IPS-NIHi11 (cell line): ENCODE measurements around the gene GINS3.

ENCODE experiments used
- DNase-seq: peaks from one replicate; pipeline ENCODE4 v3.0.0; 2012; ENCODE audit warnings: mixed read lengths, low spot score

The GINS3 gene

DNA sequence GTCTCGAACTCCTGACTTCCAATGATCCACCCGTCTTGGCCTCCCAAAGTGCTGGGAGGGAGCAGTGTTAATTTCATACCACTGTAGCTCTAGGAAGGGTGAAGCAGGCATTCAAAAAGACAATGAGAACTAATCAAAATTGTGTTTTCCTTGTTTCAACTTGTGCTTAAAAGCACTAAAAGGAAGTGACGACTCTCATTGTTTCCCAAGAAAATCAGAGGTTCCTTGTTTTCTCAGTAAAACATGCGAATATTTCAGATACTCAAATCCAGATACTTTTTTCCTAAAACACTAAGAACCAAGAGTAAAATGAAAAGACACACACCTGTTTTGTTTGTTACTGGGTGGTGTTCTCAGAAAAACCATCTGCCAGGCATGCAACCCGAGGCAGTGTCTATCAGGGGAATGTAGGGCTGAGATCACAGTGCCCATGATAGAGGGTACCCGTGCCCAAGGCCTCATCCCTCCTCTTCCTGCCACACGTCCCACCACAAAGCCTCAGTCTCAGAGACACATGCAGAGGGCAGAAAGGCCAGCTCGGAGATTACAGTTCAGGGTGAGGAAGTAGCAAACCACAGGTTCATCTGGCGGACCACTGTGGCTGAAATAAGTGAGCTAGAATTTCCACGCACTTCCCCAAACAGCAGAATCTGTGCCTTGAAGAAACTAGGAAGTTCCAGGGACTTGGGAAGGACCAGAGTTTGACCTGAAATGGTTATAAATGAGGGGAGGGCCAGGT, 33.7 kb downstream of the GINS3 start:
- no peak for DNase-seq

DNA sequence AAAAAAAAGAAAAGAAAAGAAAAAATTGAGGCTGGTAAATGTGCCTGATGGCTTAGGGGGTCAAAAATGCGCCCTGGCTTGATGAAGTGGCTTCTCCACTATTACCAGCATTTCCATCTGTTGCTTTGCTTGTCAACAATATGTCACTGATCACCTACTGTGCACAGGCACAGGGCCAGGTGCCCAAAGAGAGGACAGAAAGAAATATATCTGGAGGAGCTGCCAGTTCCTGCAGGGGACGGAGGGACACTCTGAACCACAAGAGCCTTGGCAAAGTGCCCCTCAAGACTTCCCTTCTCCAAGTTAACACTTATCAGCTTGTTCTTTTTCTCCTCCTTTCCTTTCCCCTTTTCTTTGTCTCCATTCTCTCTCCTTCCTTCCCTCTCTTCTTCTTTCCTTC, 34.7 kb downstream of the GINS3 start:
- no peak for DNase-seq

DNA sequence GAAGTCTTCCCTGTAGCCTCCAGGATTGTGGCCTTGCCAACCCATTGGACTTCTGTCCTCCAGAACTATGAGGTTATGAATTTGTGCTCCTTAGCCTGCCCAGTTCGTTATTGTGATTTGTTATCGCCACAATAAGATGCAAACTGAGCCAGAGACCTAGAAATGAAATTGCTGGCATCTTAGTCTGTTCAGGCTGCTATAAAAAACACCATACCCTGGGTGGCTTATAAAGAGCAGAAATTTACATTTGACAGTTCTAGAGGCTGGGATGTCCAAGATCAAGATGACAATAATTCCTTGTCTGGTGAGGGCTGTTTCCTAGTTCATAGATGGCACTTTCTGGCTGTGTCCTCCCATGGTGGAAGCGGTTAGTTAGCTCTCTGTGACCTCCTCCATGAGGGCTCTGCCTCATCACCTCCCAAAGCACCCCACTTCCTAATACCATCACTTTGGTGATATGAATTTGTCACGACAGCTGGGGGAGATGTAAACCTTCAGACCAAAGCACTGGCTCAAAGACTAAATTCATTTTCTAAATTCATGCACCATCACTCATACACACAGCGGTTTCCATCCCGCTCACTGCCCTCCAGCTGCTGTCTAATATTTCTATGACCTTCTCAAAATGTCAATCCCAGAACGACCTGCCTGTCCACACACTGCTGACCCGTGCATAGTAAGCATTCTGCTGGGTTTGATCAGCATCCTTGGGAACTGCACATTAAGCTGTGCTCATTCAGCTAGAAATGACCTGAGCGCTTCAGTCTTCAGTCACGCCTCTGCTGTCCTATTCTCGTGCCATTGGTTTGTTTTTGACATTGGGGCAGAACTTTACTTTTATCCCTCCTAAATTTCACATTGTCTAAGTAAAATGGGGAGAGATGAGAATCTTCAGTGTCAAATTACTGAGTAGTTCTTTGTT, 36.6 kb downstream of the GINS3 start:
- DNase-seq = no peak

DNA sequence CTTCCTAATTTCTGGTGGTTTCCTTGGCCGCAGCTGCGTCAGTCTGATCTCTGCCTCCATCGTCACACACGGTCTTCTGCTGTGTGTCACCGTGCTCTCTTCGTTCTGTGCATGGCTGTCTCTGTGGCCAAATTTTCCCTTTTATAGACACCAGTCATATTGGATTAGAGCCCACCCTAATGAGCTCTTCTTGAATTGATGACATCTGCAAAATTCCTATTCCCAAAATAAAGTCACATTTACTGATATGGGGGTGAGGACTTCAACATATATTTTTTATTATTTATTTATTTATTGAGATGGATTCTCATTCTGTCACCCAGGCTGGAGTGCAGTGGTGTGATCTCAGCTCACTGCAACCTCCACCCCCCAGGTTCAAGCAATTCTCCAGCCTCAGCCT, 38.4 kb downstream of the GINS3 start:
- DNase-seq = no peak

DNA sequence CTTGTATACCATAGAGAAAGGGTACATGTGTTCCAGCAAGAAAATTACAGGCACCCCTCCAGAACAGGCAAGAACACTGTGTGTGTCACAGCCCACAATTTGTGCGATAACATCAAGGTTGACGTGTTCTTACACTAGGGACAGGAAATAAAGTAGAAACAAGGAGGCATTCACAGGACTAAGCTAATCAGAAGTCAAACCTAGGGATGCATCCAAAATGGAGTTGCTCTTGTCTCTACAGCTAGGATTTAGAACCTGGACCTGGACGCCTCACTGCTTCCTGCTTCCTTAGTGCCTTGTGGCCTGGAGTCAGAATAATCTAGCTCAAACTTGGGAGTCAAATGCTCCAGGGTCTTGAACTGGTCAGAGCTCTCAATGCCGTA, 41.3 kb downstream of the GINS3 start:
- DNase-seq = no peak

DNA sequence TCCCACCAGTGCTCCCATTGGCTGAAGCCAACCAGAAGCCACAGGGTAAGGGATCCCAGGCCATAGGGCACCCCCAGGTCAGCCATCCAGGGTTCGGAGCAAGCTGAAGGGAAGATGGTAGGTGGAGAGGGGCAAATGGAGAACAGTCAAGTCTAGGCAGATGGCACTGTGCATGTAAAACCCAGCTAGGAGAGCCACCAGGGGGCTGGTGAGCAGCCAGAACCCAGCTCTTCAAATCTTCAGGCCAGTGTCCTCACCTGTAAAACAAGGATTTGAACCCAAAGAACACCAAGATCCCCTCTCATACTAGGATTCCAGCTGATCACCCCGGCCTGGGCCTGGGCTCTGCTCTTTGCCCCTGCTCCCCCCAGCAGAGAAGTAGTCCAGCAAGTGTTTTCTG, 43.5 kb downstream of the GINS3 start:
- DNase-seq = no peak

DNA sequence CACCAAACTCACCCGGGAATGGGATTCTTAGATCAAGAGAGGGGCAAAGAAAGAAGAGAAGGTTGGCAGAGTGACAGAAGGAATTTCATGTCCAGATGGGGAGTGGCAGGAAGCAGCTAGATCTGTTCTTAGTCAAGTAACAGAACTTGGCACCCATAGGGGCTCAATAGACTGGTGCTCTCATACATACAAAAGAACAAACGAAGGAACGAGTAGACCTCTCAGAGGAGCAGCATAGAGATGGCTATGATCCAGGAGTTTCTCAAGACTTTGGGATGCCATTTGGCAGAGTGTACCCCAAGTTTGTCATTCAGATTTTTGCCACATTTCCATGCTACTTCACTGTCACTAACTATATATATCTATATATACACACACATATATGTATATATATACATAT, 47.9 kb downstream of the GINS3 start:
- no peak for DNase-seq

DNA sequence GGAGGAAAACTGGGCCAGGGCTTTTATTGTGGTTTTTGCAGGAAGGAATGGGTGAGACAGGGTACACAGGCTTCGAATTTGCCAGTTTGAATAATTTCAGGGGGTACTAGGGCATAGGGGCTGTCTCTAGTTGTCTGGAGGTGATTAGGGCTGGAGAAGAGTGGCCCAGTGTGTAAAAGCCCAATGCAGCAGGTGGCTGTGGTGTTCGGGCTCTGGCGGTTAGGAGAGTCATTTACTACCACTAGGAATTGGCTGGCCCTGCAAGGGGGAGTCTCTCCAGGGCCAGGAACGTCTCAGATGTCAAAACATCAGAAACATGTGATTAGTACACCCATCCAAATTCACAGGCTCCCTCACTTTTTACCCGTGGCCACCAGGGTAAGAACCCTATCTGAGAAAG, 50.3 kb downstream of the GINS3 start:
- no peak for DNase-seq

DNA sequence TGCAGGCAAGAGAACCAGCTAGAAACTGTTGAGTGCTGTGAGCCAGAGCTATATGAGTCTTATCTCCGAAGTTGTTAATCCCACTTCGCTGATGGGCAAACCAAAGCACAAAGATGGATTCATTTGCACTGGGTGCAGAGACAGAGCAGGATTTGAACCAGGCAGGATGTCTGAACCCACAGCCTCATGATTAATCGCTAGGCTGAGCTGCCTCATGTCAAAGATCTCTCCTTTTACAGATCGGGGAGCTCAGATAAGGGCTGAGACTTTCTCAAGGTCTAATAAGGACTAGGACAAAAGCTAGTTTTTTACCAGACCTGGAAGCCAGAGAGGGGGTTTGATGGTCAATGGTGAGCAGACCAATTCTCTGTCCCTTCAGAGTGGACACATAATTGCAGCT, 51.5 kb downstream of the GINS3 start:
- no peak for DNase-seq

DNA sequence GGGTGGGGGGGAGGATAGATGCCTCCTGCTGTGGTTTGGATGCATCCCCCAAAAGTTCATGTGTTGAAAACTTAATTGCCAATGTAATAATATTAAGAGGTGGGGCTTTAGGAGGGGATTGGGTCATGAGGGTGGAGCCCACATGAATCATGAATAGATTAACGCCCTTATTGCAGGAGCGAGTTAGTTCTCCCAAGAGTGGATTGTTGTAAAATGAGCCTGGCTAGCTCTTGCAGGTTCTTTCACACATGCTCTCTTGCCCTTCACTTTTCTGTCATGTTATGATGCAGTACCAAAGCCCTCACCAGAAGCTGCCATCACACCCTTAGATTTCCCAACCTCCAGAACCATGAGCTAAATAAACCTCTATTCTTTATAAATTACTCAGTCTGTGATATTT, 52.0 kb downstream of the GINS3 start:
- no peak for DNase-seq

DNA sequence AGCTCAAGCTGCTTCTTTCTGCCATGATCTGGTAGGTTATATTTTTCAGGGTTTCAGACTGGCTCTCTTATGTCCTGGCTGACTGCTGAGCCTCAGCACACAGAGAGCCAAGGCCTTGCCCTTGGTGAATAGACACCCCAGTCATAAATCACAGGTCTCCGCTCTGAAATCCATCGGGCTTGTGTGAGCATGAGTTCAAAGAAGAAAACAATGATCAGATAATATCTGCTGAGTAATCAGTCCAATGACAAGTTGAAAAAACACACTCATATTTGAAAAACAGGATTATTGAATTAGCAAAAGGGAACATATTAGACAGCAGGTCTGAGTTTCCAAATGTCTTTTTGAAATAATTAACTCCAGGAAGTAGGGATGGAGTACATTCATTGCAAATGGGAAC, 56.6 kb downstream of the GINS3 start:
- no peak for DNase-seq

DNA sequence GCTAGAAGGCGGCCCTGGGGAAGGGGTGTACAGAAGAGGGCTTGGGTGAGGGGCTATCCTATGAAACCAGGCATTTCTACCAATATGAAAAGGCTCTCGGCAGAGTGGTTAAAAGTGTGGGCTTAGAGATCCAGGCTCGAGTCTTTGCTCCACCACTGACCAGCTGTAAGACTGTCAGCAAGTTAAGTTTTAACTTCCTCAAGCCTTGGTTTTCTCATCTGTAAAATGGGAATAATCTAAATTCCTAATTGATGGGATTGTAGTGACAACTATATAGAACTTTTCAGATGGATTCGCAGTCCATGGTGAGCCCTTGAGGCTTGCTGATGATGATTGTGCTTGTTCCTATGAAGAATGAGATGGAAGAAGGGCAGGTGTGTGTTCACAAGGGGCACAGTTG, 57.0 kb downstream of the GINS3 start:
- no peak for DNase-seq

DNA sequence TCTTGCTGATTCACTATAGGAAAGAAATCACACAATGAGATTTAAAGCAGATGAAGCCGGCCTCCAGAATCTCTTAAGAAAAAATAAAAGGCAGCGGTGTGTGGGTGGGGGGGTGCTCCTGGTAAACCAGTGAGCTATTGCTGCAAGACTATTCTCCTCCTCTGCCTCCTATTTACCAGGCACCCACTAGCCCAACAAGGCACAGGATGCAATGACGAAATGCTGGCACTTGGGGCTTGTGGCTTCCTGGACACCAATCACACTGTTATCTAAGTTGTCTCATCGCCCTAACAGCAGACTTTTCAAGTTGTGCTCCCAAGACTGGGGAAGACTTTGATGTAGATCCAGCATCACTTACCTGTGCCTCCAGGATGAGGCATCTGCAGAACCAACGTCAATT, 57.5 kb downstream of the GINS3 start:
- DNase-seq = no peak

DNA sequence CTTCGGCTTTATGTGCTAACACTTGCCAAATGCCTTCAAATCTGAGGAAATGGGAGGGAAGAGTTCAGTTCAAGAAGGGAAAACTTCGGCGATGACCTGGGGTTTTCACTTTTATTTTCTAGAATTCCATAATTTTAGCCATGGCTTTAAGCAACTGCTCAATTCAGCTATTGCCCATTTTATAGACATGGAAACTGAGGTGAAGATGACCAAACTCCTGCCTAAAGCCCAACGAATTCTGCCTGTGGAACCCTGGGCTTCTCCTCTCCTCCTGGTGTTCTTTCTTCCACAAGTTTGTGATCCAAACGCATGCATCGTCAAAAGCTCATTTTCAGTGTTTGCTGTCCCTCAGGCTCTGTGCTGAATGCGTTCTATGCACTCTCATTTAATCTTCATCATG, 58.3 kb downstream of the GINS3 start:
- DNase-seq = no peak

DNA sequence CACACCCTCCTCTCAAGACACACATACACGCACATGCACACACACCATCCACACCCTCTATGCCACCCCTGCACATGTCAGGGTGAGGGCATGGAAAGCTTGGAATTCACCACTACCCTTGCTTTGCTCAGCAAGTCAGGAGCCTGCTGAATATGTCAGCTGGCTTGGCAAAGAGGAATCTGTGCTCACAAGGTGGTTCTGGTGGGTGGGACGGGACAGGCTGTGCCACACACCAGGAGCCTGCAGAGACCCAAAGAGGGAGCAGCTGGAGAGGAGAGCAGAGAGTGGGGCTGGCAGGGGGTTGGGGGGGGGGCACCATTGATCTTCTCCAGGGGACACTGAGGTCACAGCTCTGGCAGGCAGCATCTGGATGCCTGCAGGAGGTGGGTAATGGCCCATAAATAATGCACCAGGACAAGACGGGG, 59.0 kb downstream of the GINS3 start:
- no peak for DNase-seq

DNA sequence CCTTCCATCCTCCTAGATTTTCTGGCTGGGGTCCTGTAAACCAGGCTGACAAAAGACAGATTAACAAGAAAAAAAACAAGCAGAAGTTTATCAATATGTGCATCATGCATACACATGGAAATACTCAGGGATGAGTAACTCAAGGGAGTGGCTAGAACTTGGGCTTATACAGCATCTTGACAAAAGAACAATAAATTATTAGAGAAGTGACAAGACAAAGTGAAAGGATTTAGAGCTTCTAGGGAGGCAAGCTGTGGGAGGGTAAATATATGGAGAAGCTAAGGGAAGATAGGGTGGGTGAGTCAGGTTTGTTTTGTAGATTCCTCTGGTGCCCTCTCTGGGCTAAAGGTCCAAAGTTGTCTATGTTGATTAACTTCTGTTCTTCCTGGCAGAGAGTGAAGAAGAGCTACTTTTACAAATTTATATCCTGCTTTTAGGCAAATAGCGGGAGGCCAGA, 59.7 kb downstream of the GINS3 start:
- no peak for DNase-seq

DNA sequence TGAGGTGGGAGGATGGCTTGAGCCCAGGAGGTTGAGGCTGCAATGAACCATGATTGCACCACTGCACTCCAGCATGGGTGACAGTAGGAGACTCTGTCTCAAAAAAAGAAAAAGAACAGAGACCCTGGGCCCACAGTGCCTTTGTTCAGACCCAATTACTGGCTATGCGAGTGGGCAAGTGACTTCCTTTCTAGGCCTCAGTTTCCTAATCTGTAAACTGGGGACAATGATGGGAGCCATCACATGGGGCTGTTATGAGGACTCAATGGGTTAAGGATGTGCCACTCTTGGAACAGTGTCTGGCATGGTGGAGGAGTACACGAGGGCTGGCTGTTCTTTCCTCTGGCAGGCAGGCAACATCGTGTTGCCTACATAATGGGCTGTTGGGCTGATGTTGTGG, 60.4 kb downstream of the GINS3 start:
- DNase-seq = no peak

DNA sequence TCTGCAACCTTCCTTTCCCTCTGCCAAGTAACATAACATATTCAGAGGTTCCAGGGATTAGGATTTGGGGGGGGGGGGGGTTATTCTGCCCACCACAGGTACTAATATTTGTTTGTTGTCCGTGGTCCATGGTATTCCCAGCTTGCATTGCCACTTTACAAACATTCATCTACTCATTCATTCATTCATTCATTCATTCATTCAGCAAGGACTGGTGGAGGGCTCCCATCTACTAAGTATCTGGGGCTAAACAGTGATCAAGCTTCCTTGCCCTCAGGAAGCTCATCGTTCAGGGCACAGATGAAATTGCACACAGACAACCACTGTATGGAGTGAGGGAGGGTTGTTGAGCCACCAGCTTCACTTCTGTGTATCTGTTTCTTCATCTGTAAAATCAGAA, 61.9 kb downstream of the GINS3 start:
- no peak for DNase-seq

DNA sequence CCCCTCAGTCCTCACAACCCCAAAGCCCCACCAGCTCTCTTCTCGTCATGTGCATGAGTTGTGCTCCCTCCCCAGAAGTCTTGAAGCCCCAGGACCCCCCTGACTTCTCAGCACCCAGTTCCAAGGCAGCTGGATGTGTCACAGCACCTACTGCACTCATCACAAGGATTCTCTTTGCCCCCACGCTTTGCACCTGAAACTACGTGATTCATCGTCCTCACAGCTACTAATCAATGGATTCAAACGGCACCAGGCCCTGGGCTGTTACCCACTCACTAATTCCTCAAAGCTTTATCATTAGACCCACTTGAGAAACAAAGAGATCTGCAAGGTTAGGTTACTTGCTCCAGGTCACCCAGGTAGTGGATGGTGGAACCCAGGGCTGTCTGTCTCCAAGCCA, 62.6 kb downstream of the GINS3 start:
- DNase-seq = no peak
